Stomach (tissue), 4 donors: ENCODE measurements around the gene ARL15.

Source experiments
- EP300 ChIP-seq: sonication (generic); formaldehyde crosslinking; IDR thresholded peaks from one replicate; pipeline ENCODE4 v1.6.1; 2017; ENCODE audit warnings: antibody characterized with exemption
- POLR2A ChIP-seq, 4 donors: fragments of 450-650 bp; IDR thresholded peaks; one replicate each; pipeline ENCODE4 v1.6.1; 2016; ENCODE audit warnings: antibody characterized with exemption in 4 of 4, control low read depth in 2 of 4, mild to moderate bottlenecking in 1 of 4, moderate library complexity in 1 of 4
- POLR2AphosphoS5 ChIP-seq, 3 donors: sonication (generic); formaldehyde crosslinking; IDR thresholded peaks; one replicate each; pipeline ENCODE4 v1.6.1; 2016; ENCODE audit warnings: antibody characterized with exemption in 3 of 3
- TF ChIP-seq, protein P1 (sequence below), 7 experiments: fragments of 450-650 bp in 4 of 7; fragments of 200-600 bp in 3 of 7; sonication (generic) in 3 of 7; IDR thresholded peaks; one replicate each; pipeline ENCODE4 v1.5.1; 2016 to 2019; ENCODE audit warnings: antibody characterized with exemption in 7 of 7, control low read depth in 2 of 7, mild to moderate bottlenecking in 1 of 7

DNA sequence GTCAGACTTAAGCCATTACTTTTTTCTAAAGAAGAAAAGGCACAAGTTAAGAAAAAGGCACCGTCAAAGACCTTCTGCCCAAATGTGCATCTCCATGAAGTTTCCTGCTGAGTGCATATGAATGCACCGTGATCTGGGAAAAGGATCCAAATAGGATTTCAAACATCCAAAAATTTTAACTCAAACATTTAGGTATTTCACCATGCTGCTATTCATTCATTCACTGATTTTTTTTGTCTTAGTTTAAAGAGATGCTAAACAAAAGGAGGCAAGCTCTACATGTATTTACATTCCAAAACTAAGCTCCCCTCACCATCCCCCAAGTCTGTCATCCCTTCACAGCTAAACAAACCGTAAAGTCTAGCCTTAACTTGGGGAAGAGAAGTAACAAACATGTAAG, 291.9 kb downstream of the ARL15 start:
- TF ChIP-seq POLR2A (IDR thresholded peaks at IDR 0.05) (no peak), EP300 (no peak), POLR2AphosphoS5 (IDR thresholded peaks at IDR 0.05) (no peak)
- TF ChIP-seq, protein P1, sequence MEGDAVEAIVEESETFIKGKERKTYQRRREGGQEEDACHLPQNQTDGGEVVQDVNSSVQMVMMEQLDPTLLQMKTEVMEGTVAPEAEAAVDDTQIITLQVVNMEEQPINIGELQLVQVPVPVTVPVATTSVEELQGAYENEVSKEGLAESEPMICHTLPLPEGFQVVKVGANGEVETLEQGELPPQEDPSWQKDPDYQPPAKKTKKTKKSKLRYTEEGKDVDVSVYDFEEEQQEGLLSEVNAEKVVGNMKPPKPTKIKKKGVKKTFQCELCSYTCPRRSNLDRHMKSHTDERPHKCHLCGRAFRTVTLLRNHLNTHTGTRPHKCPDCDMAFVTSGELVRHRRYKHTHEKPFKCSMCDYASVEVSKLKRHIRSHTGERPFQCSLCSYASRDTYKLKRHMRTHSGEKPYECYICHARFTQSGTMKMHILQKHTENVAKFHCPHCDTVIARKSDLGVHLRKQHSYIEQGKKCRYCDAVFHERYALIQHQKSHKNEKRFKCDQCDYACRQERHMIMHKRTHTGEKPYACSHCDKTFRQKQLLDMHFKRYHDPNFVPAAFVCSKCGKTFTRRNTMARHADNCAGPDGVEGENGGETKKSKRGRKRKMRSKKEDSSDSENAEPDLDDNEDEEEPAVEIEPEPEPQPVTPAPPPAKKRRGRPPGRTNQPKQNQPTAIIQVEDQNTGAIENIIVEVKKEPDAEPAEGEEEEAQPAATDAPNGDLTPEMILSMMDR (IDR thresholded peaks at IDR 0.05), result no peak
